ENCODE data around the gene MXRA8. TPM values are rescaled to one million over a fixed set of nuclear protein-coding genes. Genes with fewer than 3 reads are reported as not detected.

The MXRA8 gene
- total and polyA plus RNA-seq, 9 of the 15 experiments (the other 6 are each of a cell fraction or from before 2014, with no cell fraction given) = 0.66 to 11.3 (median 6.3) TPM

- TF ChIP-seq ZNF639 (CRISPR knock-in tag; conservative IDR thresholded peaks at IDR 0.05 in 1 of 2, IDR thresholded peaks at IDR 0.05 in 1 of 2) (peak in 1 of 2 experiments; percentile 94; a peak in 2 of 4 replicates), RBM25 (IDR thresholded peaks at IDR 0.05; ENCODE audit: low read depth, low read length, severe bottlenecking) (no peak), RAD21 (CRISPR knock-in tag; conservative IDR thresholded peaks at IDR 0.05 in 1 of 2, IDR thresholded peaks at IDR 0.05 in 1 of 2) (no peak), ATF6 (CRISPR knock-in tag; IDR thresholded peaks at IDR 0.05) (0 out of 2 replicates have a peak, but pooled peaks have one; percentile 47), FOXP1 (CRISPR knock-in tag; IDR thresholded peaks at IDR 0.05) (peak; percentile 77; the same call in 1 of the 2 replicates), E4F1 (CRISPR knock-in tag; IDR thresholded peaks at IDR 0.05; ENCODE audit: borderline replicate concordance) (no peak), E2F6 (IDR thresholded peaks at IDR 0.05; ENCODE audit: borderline replicate concordance in 1 of 2, extremely low read depth in 1 of 2, insufficient read depth in 1 of 2, insufficient read length in 1 of 2, low read depth in 1 of 2, low read length in 1 of 2, poor library complexity in 1 of 2, severe bottlenecking in 1 of 2) (no peak), MED1 (CRISPR knock-in tag; IDR thresholded peaks at IDR 0.05; ENCODE audit: borderline replicate concordance) (peak; percentile 87; the same call in 1 of the 2 replicates), HMGXB4 (CRISPR knock-in tag; IDR thresholded peaks at IDR 0.05) (peak; percentile 67; the same call in 1 of the 2 replicates), BRCA1 (IDR thresholded peaks at IDR 0.05) (no peak), BRCA1 (CRISPR knock-in tag; IDR thresholded peaks at IDR 0.05) (peak; percentile 87; the same call in 1 of the 2 replicates), GATAD2B (IDR thresholded peaks at IDR 0.05; ENCODE audit: borderline replicate concordance) (no peak), MIER1 (IDR thresholded peaks at IDR 0.05; ENCODE audit: low read depth) (peak; percentile 94), TFAP4 (CRISPR knock-in tag; IDR thresholded peaks at IDR 0.05; ENCODE audit: borderline replicate concordance) (peak; percentile 66), ETV5 (CRISPR knock-in tag; IDR thresholded peaks at IDR 0.05; ENCODE audit: low read depth) (peak; percentile 52; the same call in 1 of the 2 replicates), GATA2 (CRISPR knock-in tag; IDR thresholded peaks at IDR 0.05) (0 out of 2 replicates have a peak, but pooled peaks have one; percentile 26)
Measured at GRCh38 chr1:1334835-1335234, 23.5 kb downstream of the MXRA8 start (continued).
